Measurements from ENCODE around the gene DCPS.
"Not testable (repeated sequence)": the region's sequence is repeated elsewhere in the genome, so short reads cannot be mapped to it uniquely, and the experiment has no call there.

DCPS gene

GRCh38 chr11:126290887-126291286 is 13.0 kb upstream of the DCPS start:
- no peak for DNase-seq

DNA sequence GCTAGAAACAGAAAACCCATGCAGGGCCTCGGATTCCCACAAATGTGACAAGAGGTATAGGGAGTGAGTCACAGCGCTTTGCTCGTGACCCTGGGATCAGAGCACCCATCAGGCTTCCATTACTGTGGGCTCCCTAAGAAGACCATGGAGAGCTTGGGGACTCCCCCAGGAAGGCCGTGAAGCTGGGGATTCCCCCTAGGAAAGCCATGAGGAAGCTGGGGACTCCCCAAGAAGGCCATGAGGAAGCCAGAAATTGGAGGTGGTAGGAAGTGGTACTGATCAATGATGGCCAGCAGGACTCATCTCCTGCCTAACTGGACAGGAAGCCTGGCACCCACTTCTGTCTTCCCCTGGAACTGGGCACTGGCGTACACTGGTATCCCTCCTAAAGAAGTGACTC is 10.1 kb upstream of the DCPS start:
- no peak for DNase-seq

DNA sequence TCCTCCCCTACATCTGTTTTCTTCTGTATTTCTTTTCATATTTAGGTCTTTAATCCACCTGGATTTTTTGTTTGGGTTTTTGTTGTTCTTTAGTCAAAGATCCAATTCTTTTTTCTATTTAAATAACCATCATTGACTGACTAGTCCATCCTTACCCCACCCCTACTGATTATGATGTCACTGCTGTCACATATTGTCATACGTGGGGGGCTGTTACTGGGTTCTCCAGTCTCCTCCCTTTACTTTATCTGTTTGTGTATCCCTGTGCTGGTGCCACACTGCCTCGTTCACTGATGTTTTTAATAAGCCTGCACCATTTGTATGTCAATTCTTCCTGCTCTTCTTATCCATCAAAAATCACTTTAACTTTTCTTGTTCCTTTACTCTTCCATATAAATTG is 6.9 kb upstream of the DCPS start:
- no peak for DNase-seq

DNA sequence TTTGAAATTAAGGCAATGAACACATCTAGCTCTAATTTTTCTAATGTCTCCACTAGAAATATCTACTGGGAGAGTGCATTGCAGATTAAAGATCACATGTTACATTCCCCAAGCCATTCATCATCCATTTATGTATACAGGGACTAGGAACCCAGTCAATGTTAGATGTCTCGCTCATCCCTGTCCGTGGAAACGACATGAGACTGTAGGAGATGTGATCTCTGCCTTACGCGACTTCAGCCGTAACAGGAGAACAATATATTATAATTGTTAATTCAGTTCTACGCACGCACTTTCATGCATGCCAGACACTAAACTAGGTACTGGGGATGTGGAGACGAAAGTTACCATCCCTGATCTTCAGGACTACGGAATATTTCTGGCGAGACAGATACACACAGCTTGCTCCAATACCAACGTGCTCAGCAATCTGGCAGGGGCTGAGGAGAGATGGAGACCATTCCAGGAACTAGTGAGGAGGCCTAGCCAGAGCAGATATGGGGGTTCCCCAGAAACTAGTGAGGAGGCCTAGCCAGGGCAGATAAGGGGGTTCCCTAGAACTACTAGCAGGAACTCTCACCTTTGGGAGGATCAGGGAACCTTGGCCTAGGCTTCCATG is 706 bp downstream of the DCPS start:
- DNase-seq = no peak

DNA sequence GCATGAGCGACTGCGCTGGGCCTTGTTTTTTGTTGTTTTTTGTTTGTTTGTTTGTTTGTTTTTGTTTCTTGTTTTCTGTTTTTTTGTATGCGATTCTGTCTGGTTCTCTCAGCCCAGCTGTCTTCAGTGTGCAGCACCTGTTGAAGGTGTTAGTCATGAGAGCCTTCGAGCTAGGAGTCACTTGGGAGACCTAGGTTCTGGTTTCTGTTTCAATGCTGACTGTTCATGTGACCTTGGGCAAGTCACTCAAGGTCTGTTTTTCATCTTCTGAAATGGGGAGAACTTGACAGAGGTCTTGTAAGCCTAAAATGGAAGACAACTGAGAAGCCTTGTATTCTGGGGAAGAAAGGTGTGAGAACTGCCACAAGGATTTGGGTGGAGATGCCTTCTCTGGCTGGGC is 1.8 kb downstream of the DCPS start:
- DNase-seq = no peak

DNA sequence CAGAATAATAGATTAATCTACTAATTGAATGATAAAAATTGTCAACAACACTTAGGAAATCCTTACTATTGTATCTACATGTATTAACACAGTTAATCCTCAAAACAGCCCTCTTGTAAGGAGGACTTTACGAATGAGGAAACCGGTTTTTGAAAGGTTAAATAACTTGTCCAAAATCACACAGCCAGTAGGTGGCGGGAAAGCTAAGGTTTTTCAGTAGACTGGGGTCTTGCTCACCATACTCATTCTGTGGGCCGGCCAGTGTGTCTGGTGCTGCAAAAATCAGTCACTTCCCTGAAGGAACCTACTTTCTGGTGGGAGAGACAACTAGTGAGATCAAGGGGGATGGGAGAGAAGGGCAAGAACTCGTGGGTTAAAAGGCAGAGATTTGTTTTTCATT is 3.8 kb downstream of the DCPS start:
- peak; percentile 87 for DNase-seq

DNA sequence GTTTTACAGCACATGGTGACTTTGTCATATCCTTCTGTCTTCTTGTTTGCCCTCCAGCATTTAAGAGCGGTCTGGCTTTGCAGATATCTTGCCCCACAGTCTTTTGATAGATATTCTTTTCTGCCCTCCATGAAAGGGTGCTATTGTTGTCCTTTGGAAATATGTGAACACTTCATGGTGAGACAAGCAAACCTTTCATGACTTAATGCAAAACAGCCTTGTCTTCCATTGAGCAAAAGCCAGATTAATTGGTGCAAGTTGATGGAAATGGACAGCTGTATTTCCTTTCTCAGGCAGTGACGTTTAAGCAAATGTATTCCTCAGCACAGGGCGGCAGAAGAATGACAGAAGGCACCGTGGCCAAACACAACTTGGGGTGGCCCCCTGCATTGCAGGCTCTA is 4.4 kb downstream of the DCPS start:
- DNase-seq = no peak

GRCh38 chr11:126308771-126309170 is 4.9 kb downstream of the DCPS start:
- not testable (repeated sequence) for DNase-seq

- DNase-seq = peak; percentile 90
Measured at GRCh38 chr11:126310200-126310991, 6.5 kb downstream of the DCPS start.

GRCh38 chr11:126310992-126311310 is 7.1 kb downstream of the DCPS start:
- no peak for DNase-seq

- no peak for DNase-seq
Measured at GRCh38 chr11:126311401-126312291, 7.8 kb downstream of the DCPS start.

DNA sequence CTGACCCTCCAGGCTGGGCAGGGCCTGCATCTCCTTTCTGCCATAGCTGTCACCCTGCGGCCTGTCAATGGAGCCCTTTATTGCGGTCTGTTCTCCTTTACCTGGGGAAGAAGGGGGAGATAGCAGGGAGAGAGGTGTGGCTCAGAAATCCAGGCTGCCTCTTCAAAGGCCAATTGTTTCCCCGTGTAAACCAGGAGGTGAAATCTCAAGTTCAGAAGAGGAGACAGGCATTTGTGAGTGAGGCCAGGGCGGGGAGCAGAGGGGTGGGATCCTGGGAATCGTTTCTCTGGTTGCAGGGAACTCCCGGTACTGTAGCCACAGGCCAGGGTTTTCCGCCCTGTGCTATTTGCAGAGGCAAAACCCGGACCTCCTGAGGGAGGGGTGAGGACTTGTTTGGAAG is 9.1 kb downstream of the DCPS start:
- DNase-seq = peak; percentile 77

DNA sequence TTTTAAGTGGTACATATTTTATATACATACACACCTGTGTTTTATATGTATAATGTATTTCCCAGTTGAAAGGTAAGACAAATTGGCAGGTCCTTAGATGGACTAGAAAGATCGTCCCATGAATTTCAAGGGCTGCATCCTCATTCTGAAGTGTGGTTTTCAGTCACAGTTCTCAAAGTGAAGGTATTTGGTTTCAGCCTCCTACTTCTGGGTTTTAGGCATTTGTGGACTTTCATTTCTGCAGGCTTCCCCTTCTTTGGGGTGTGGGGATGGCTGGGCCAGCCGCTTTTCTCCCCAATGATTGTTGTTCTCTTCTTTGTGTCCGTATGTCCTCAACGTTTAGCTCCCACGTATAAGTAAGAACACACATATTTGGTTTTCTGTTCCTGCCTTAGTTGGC is 10.0 kb downstream of the DCPS start:
- no peak for DNase-seq

DNA sequence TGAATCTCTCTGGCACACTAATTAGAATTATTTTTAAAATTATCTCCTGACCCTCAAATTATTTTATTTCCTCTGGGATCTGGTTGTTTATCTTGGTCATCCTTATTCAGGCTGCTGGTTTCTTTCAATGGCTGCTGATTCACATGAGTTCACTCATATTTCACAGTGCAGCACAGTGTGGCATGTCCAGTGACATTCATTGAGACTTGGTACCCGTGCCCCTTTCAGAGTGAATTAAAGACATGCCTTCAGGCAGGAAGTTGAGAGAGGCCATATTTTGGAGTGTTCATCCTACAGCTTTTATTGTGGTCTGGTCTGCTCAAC is 13.5 kb downstream of the DCPS start:
- no peak for DNase-seq

DNA sequence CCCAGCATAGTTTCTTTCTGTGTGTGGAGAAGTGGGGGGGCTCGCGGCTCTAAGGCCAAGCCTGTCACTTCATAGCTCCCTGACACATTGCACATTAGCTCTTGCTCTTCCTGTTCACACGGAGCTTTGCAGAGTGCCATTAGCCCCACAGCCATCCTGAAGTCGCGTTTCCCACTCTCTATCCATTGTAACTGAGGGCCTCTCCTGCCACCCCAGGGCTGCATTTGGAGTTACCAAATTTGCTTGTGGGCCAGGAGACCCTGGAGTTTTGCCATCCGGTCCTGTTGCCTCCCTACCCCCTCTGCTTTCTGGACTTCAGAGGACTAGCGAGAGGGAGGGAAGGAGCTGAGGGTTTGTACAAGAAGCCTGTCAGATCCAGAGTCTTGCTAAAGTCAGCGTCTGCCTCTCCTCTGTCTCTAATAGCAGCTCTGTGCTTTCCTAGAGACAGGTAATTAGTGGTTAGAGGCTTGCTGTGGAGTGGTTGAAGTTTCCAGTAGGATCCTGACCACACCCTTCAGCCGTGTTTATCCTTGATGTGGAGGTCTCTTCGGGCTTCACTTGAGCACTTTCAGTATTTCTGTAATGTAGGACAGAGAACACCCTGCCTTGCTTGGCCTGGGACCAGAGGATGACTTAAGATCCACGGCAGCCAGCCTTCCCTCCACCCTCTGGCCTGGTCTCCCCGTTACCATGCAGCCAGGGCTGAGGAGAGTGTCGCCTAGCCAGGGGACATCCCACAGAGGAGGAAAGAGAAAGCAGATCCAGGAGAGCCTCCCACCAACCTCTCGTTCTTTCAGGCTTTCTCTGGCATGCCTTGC is 14.1 kb downstream of the DCPS start:
- DNase-seq = peak; percentile 87

- peak; percentile 84 for DNase-seq
Measured at GRCh38 chr11:126318574-126319373, 14.9 kb downstream of the DCPS start.

- DNase-seq = no peak
Measured at GRCh38 chr11:126319374-126319740, 15.5 kb downstream of the DCPS start.

DNA sequence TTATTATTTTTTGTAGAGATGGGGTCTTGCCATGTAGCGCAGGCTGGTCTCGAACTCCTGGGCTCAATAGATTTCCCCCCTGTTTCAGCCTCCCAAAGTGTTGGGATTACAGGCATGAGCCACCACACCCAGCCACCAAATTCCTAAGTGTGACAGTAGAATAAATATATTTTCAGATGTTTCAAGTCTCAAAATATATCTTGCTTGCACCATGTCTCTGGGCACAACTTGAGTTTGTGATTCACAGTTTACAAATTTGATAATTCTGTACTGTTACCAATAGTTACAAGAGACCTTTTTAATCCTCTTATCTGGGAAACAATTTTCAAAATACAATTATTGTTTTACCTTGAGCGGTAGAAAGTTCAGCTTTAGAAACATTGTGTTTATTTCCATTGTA is 19.1 kb downstream of the DCPS start:
- DNase-seq = no peak

GRCh38 chr11:126327281-126328000 is 23.6 kb downstream of the DCPS start:
- DNase-seq = no peak

DNA sequence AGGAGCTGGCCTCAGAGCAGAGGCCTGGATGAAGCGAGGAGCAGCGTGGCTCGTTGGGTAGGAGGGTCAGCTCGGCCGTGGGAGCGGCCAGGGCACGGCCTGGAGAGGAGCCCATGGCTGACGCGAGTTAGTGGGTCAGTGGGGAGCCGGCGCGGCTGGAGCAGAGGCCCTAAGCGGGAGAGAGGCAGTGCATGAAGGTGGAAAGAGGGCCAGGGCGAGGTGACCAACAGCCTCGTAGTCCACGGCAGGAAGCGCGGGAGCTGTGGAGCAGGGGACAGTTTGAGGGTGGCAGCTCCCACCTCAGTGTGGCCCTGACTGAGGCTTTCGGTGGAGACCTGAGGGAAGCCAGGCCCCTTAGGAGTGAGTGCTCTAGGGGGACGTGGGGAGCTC is 24.1 kb downstream of the DCPS start:
- DNase-seq = peak; percentile 53

GRCh38 chr11:126328444-126328843 is 24.6 kb downstream of the DCPS start:
- no peak for DNase-seq

All from islet precursor cell (in vitro differentiated cells).